Natural killer cell (primary cell): Measurements from ENCODE around the gene ZNF48. TPM values are rescaled to one million over a fixed set of nuclear protein-coding genes. Genes with fewer than 3 reads are reported as not detected.

ENCODE experiments used
- ATAC-seq, 3 donors: fragments of 150-1000 bp in 2 of 3; fragments of 200-7000 bp in 1 of 3; cut with Tn5 transposase; 1 replicate in 1 of 3; 2 replicates in 2 of 3; pipeline ENCODE4 v1.10.0; 2021; ENCODE audit warnings: mild to moderate bottlenecking in 2 of 3, moderate library complexity in 2 of 3
- DNase-seq, 2 donors: peaks; one replicate each; pipeline versions ENCODE4 v3.0.0 to v3.0.0-alpha.2; 2013 to 2021; ENCODE audit warnings: mixed read lengths in 1 of 2
- H3K27ac ChIP-seq: one replicate; pipeline ENCODE4 v1.5.1; 2013; ENCODE audit warnings: mild to moderate bottlenecking, low read length
- H3K27me3 ChIP-seq: one replicate; pipeline ENCODE4 v1.6.1; 2013; ENCODE audit warnings: low read length; ENCODE audit not compliant: control insufficient read depth, insufficient read depth
- H3K36me3 ChIP-seq: one replicate; pipeline ENCODE4 v1.6.1; 2013; ENCODE audit warnings: low read length; ENCODE audit not compliant: control insufficient read depth, insufficient read depth
- H3K4me1 ChIP-seq: one replicate; pipeline ENCODE4 v1.6.1; 2013; ENCODE audit warnings: low read length; ENCODE audit not compliant: control insufficient read depth, insufficient read depth
- H3K4me3 ChIP-seq: one replicate; pipeline ENCODE4 v1.5.1; 2013; ENCODE audit warnings: low read length
- H3K9me3 ChIP-seq: one replicate; pipeline ENCODE4 v1.6.1; 2013; ENCODE audit warnings: low read length; ENCODE audit not compliant: control insufficient read depth, insufficient read depth
- H3K27ac Mint-ChIP-seq, 2 donors: one replicate each; pipeline ENCODE4 v1.8.0; 2022; ENCODE audit warnings: mild to moderate bottlenecking in 2 of 2, mixed read lengths in 2 of 2, moderate library complexity in 1 of 2
- H3K27me3 Mint-ChIP-seq, 2 donors: one replicate each; pipeline ENCODE4 v1.8.0; 2022; ENCODE audit warnings: low read depth in 2 of 2, mixed read lengths in 2 of 2
- H3K36me3 Mint-ChIP-seq: one replicate; pipeline ENCODE4 v1.8.0; 2022; ENCODE audit warnings: mixed read lengths
- H3K4me1 Mint-ChIP-seq, 2 donors: one replicate each; pipeline ENCODE4 v1.8.0; 2022; ENCODE audit warnings: mixed read lengths in 2 of 2
- H3K4me3 Mint-ChIP-seq: one replicate; pipeline ENCODE4 v1.8.0; 2022; ENCODE audit warnings: mild to moderate bottlenecking, moderate library complexity, mixed read lengths
- H3K9me3 Mint-ChIP-seq, 2 donors: one replicate each; pipeline ENCODE4 v1.8.0; 2022; ENCODE audit warnings: mixed read lengths in 2 of 2
- WGBS: methylation state at CpG from one replicate; pipeline ENCODE4 v1.1.7; 2013; ENCODE audit warnings: missing lambda C conversion rate; ENCODE audit not compliant: insufficient coverage; 5-methylcytosine and 5-hydroxymethylcytosine counted together
- intact Hi-C: fragments of 100-400 bp; cut with micrococcal nuclease; formaldehyde crosslinking; loops from one replicate; pipeline ENCODE4 v1.14.2; 2022
- total RNA-seq, 4 donors: library from RNA; stranded (reverse); fragments of 120-200 nt in 1 of 4; gene quantifications; one replicate each; pipeline versions ENCODE4 v1.2.3 to v1.2.4, GENCODE V29; 2013 to 2022
- TF ChIP-seq, protein P1 (sequence below): fragments of 200-600 bp; IDR thresholded peaks from one replicate; pipeline ENCODE4 v1.8.0; 2022; ENCODE audit warnings: antibody characterized with exemption

The ZNF48 gene
- total RNA-seq, 3 donors from 2014 or later (not counting 1 experiment from before 2014, with no cell fraction given), result 5.5 to 7.4 (median 7.1) TPM

DNA sequence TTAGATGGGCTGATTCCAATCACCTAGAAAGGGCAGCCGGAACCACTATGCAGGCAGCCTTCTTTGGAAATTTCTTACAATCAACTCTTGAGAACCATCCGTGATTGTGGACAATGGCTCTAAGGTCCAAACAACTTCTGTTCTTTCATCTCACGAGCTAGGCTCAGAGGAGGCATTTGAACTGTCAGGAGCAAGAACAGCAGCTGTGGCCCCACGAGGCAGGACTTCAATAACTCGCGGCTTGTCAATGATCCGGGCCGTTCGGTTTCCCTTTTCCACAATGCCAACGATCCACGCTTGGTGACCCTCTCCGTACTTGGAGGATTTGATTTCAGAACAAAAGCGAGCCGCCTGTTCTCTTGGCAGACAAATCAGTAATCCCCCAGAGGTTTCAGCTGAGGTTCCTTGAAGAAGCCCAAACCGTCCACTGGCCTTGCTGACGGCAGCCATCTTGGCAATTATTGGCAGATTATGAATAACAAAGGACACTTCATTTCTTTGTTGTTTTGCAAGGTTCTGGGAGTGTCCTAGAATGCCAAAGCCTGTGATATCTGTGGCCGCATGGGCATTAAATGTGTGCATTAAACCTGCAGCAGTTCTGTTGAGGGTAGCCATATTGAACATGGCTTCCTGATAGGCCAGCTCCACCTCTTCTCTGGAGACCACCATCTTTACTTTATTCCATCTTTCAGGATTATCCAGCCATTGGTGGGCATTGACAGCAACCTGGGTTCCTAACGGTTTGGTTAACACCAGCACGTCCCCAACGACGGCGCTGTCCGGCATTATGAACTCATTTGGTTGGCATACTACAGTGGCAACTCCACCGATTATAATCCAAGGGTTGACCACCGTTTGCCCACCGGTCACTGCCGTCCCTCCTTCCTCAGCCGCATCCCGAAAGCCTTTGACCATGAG lies 49.3 kb downstream of the ZNF48 start:
- H3K27ac ChIP-seq, result peak overlapping the region; percentile 91
- no peaks in the 10 kb centered on the region for H3K27me3 Mint-ChIP-seq
- peak overlapping the region; percentile 87 for H3K4me3 ChIP-seq
- H3K4me3 Mint-ChIP-seq, result peak overlapping the region; percentile 96
- TF ChIP-seq, protein P1, sequence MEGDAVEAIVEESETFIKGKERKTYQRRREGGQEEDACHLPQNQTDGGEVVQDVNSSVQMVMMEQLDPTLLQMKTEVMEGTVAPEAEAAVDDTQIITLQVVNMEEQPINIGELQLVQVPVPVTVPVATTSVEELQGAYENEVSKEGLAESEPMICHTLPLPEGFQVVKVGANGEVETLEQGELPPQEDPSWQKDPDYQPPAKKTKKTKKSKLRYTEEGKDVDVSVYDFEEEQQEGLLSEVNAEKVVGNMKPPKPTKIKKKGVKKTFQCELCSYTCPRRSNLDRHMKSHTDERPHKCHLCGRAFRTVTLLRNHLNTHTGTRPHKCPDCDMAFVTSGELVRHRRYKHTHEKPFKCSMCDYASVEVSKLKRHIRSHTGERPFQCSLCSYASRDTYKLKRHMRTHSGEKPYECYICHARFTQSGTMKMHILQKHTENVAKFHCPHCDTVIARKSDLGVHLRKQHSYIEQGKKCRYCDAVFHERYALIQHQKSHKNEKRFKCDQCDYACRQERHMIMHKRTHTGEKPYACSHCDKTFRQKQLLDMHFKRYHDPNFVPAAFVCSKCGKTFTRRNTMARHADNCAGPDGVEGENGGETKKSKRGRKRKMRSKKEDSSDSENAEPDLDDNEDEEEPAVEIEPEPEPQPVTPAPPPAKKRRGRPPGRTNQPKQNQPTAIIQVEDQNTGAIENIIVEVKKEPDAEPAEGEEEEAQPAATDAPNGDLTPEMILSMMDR, result no peak
- intact Hi-C loops, result loop anchor here (1.0 kb wide), 1 partner anchor 14 kb away; the partner anchor contains the start of gene DCTPP1
- peak overlapping the region; percentile 7 to 94 for H3K27ac Mint-ChIP-seq
- DNase-seq, result no peak
- peaks cover 4% of the 10 kb centered on the region for H3K36me3 ChIP-seq
- ATAC-seq, result no peak
- peaks cover 0 to 3% of the 10 kb centered on the region in 2 donors for H3K9me3 Mint-ChIP-seq
- 93% methylated on average over 29 of the region's 29 CpGs for WGBS
- no peaks in the 10 kb centered on the region for H3K27me3 ChIP-seq
- H3K4me1 ChIP-seq, result peaks cover 34% of the 10 kb centered on the region
- peaks cover 7% of the 10 kb centered on the region for H3K36me3 Mint-ChIP-seq
- H3K4me1 Mint-ChIP-seq, result peaks cover 31 to 32% of the 10 kb centered on the region in 2 donors
- H3K9me3 ChIP-seq, result no peaks in the 10 kb centered on the region

DNA sequence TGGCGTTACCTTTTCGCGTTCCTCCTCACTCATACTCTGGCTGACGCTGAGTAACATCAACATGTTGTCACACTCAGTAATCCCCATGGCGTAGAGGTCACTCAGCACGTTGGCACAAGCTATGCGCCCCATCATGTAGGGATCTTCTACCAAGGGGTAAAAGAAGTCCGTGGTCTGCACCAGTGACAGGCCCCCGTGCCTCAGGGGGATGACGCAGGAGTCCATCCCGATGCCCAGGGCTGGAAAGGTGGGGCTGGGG lies 49.9 kb downstream of the ZNF48 start:
- TF ChIP-seq, protein P1, result no peak
- H3K36me3 ChIP-seq, result peaks cover 4% of the 10 kb centered on the region
- intact Hi-C loops, result loop anchor here (1.0 kb wide), 1 partner anchor 15 kb away; the partner anchor contains the start of gene DCTPP1
- Mint-ChIP-seq H3K4me3 (peak overlapping the region; percentile 96), H3K27ac (peak overlapping the region; percentile 7 to 94), H3K4me1 (peaks cover 31 to 33% of the 10 kb centered on the region in 2 donors), H3K27me3 (no peaks in the 10 kb centered on the region), H3K9me3 (peaks cover 0 to 3% of the 10 kb centered on the region in 2 donors), H3K36me3 (peaks cover 7% of the 10 kb centered on the region)
- peak overlapping the region; percentile 91 for H3K27ac ChIP-seq
- DNase-seq (no peak), ATAC-seq (no peak)
- peaks cover 39% of the 10 kb centered on the region for H3K4me1 ChIP-seq
- 32% methylated on average over 11 of the region's 11 CpGs for WGBS
- H3K27me3 ChIP-seq, result no peaks in the 10 kb centered on the region
- H3K9me3 ChIP-seq, result no peaks in the 10 kb centered on the region
- H3K4me3 ChIP-seq, result peak overlapping the region; percentile 87

DNA sequence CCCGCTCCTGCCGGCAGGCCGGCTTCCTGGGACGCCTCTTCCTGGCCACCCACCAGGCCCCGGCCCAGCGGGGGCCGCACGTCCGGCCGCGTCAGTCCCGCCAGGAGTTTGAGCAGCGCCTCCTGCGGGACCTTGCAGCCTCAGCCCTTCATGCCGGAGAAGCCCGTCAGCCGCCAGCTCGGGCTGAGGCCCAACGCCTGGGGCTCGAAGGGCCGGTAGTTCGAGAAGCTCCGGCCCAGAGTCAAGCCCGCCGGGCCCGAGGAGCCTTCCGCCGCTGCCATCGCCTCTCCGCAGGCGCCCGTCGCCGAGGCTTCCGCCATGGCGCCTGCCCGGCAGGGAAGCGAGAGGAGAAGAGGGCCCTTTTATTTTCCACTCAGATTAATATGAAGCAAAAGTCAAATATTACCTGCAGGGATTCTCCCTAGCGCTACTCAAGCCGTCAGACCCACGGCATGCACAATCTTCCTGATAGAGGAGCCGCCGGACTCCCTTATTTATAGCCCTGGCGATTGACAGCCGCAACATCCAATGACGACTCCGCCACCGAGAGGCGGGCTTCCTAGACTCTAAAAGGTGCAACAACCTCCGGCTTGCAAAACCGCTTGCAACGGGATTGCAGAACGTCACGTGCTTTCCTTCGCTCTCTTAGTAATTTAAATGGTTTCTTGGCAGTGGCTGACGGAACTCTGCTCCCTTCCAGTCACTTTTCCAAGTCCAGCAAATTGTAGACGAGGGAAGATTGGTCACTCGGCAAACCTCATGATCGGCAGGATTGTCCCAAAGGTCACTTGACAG lies 50.4 kb downstream of the ZNF48 start, which contains the start of gene SEPHS2:
TSS of gene SEPHS2 (minus strand) at position 467 of the 795 bp plus-strand sequence. CDS start at position 320, 147 bp downstream.
- DNase-seq (peak; percentile 94 to 97), ATAC-seq (peak; percentile 86 to 91 (median 90))
- H3K27ac ChIP-seq, result peak within 1 kb of the TSS; percentile 91
- no peaks in the 10 kb centered on the region for H3K27me3 ChIP-seq
- H3K9me3 Mint-ChIP-seq, result peaks cover 0 to 3% of the 10 kb centered on the region in 2 donors
- peak within 1 kb of the TSS; percentile 96 for H3K4me3 Mint-ChIP-seq
- peaks cover 36 to 38% of the 10 kb centered on the region in 2 donors for H3K4me1 Mint-ChIP-seq
- peaks cover 44% of the 10 kb centered on the region for H3K4me1 ChIP-seq
- intact Hi-C loops, result loop anchor here (1.0 kb wide), 1 partner anchor 15 kb away; the partner anchor contains the start of gene DCTPP1
- peak within 1 kb of the TSS; percentile 87 for H3K4me3 ChIP-seq
- TF ChIP-seq, protein P1, result peak; percentile 34
- peaks cover 4% of the 10 kb centered on the region for H3K36me3 ChIP-seq
- H3K27me3 Mint-ChIP-seq, result no peaks in the 10 kb centered on the region
- WGBS, result 1% methylated on average over 59 of the region's 59 CpGs
- H3K36me3 Mint-ChIP-seq, result peaks cover 7% of the 10 kb centered on the region
- peak within 1 kb of the TSS; percentile 94 to 95 for H3K27ac Mint-ChIP-seq
- no peaks in the 10 kb centered on the region for H3K9me3 ChIP-seq
